Measurements from ENCODE around the gene JAZF1.

GRCh38 chr7:27910326-27910725 lies 270.3 kb downstream of the JAZF1 start:
- TF ChIP-seq POLR2A (IDR thresholded peaks at IDR 0.05) (no peak), CTCF (IDR thresholded peaks at IDR 0.05) (no peak)
